Adrenal gland (tissue), 5 donors: Measurements from ENCODE around the gene TLR6.

Experiments
- CTCF ChIP-seq, 6 experiments: fragments of 450-650 bp in 4 of 6; fragments of 200-600 bp in 2 of 6; sonication (generic) in 1 of 6; IDR thresholded peaks; 1 replicate in 5 of 6; 2 replicates in 1 of 6; pipeline versions ENCODE4 v1.5.1 to v1.8.0; 2016 to 2021; ENCODE audit warnings: antibody characterized with exemption in 6 of 6, mild to moderate bottlenecking in 2 of 6, moderate library complexity in 1 of 6
- POLR2A ChIP-seq, 2 donors: fragments of 450-650 bp; IDR thresholded peaks; one replicate each; pipeline ENCODE4 v1.6.1; 2017; ENCODE audit warnings: antibody characterized with exemption in 2 of 2, mild to moderate bottlenecking in 2 of 2, moderate library complexity in 1 of 2
- donor health status: DM: no; HTN: no; CAD: no.

DNA sequence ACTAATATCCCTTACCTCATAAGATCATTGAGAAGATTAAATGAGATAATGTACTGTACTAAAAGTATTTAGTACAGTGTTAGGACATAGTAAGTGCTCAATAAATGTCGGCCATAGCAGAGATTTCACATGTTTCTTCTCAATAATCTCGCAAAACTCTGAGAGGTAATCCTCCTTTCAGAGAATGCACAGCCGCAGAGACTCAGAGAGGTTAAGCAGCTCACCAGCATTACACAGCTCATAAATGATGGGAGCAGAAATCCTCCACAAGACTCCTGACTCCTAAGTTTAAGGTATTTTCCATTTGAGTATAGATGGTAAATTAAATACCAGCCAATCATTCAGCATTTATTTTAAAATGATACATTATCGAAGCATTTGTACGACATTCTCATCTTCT, 45.6 kb upstream of the TLR6 start:
- TF ChIP-seq CTCF (IDR thresholded peaks at IDR 0.05), result no peak
- no peak for TF ChIP-seq POLR2A (IDR thresholded peaks at IDR 0.05)
